ENCODE data around the gene TEX51.

TEX51 gene

DNA sequence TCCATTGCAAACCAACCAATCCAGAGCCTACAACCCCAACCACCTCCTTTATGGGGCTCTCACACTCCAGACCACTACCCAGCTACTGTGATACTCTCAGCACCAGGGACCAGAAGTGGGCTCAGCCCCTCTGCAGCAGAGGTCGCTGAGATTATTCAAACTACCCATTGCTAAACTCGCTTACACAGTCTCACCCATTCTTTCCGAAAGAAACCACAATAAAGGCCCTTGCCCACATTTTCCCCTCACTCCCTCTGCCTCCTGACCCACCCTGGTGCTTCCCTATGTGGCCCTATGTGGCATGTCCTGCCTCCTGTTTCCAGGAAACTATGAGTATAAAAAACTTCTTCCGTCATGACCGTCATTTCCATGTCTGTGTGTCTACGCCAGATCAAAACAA is 10.7 kb downstream of the TEX51 start:
- TF ChIP-seq ZFX (IDR thresholded peaks at IDR 0.05; ENCODE audit: borderline replicate concordance) (no peak), CTCF (IDR thresholded peaks at IDR 0.05) (no peak)
- H3K27ac ChIP-seq: no peak overlapping the region

DNA sequence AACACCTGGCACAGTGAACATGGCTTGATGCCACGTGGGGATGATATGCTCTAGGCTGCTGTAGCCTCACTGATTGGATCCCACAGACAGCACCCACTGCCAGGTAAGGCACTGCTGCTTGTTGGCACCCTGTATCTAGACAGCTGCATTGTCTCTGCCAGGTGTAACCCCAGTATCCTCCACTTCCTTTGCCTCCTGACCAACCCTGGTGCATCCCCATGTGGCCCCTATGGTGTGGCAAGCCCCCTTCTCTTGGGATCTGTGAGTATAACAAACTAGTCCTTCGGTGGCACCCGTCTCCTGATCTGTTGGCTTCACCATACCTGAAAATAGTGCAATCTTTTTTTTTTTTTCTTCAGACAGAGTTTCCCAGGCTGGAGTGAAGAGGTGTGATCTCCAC is 11.1 kb downstream of the TEX51 start:
- no peak for TF ChIP-seq ZFX (IDR thresholded peaks at IDR 0.05; ENCODE audit: borderline replicate concordance)
- TF ChIP-seq CTCF (IDR thresholded peaks at IDR 0.05): no peak
- no peak overlapping the region for H3K27ac ChIP-seq

DNA sequence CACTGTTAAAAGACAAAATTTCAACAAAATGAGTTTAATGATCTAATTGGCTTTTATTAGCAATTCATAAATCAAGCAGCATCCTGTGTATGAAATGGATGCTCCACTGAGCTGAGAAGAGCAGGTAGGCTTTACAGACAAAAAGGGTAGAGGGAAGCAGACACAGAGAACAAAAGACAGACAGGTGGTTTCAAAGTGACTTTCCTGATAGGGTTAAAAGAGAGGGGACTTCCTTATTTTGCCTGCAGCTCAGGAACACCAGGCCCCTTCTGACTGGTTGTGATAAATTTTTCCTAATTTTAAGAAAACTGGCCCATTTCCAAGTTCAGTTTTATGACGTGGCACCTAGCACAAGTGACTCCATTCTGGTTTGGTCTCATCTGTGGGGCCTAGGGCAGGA is 11.9 kb downstream of the TEX51 start:
- no peak overlapping the region for H3K27ac ChIP-seq
- TF ChIP-seq CTCF (IDR thresholded peaks at IDR 0.05): no peak
- no peak for TF ChIP-seq ZFX (IDR thresholded peaks at IDR 0.05; ENCODE audit: borderline replicate concordance)

DNA sequence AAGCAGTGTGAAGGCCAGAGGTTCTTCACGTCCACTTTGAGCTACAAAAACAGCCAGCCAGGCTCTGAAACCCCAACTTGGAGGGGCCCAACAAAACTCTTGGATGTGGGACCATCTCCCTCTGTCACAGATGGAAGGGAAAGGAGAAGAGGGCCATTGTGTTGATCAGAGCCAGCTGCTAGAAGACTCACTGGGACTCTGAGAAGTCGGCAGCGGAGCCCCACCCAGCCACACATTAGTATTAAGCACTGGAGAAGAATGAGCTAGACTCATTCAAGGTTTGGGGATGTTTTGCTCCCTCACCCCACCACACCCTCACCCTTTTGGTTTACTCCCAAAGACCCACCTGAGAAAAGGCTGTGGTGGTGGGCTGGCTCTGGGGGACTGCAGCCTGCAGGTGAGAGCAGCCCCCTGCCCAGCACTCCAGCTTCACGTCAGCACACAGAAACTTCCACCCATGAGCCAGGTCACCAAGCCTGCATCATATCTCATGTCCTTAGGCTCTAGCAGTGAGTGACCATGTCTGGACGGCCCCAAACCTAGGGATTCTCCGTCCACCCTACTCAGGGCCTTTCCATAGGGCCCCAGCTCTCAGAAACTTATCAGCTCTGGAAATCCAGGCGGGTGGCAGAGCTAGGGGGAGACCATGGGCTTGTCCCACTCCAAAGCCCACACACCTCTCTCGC is 12.6 kb downstream of the TEX51 start:
- no peak for TF ChIP-seq ZFX (IDR thresholded peaks at IDR 0.05; ENCODE audit: borderline replicate concordance)
- no peak for TF ChIP-seq CTCF (IDR thresholded peaks at IDR 0.05)
- H3K27ac ChIP-seq: no peak overlapping the region

DNA sequence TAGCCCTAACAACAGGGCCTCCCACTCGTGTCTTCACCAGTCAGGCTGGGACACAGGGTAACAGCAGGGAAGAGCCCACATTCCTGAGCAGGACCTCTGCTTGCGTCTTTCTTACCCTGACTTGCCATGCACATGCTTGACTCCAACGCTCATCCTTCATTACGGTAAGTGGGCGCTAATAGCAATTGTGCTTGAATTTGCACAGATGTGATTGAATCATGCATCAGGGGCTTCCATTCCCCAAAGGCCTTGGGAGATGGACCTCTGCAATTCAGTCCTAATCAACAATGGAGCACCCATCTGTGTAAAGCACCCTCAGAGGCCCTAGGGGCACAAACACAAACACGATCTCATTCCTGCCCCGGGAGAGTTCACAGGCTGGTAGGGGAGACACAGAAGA is 13.5 kb downstream of the TEX51 start:
- no peak overlapping the region for H3K27ac ChIP-seq
- TF ChIP-seq ZFX (IDR thresholded peaks at IDR 0.05; ENCODE audit: borderline replicate concordance): no peak
- no peak for TF ChIP-seq CTCF (IDR thresholded peaks at IDR 0.05)

DNA sequence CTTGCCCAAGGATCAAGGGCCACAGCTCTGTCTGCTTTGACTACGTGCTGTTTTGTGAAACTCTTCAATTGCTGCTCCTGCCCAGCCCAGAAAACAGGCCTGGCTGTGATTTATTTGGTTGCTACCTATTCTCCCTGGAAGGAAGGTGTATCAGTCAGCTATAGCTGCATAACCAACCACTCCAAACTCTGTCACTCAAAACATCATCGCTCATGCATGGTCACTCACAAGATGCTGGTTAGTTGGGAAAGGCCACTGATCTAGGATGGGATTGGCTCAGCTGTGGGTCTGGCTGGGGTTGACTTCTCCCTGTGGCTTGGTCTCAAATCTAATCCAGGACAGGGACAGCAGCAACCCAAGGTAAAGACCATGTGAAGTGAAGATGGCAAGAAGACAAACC is 14.6 kb downstream of the TEX51 start:
- TF ChIP-seq ZFX (IDR thresholded peaks at IDR 0.05; ENCODE audit: borderline replicate concordance) (no peak), CTCF (IDR thresholded peaks at IDR 0.05) (no peak)
- no peak overlapping the region for H3K27ac ChIP-seq

- TF ChIP-seq ZFX (IDR thresholded peaks at IDR 0.05; ENCODE audit: borderline replicate concordance): no peak
- H3K27ac ChIP-seq: no peak overlapping the region
Observed at GRCh38 chr2:126913881-126914615, 15.4 kb downstream of the TEX51 start.
